HAP-1 (cell line): Measurements from ENCODE around the gene LTBP3.
"Not testable (repeated sequence)": the region's sequence is repeated elsewhere in the genome, so short reads cannot be mapped to it uniquely, and the experiment has no call there.

Experiments
- DNase-seq, 2 experiments: peaks; one replicate each; pipeline ENCODE4 v3.0.0-alpha.2; 2016 to 2020; ENCODE audit warnings: low spot score in 2 of 2
- H3K27me3 ChIP-seq: fragments of 250-450 bp; sonication (Bioruptor Pico); 2 replicates; pipeline ENCODE4 v1.5.1; 2020; ENCODE audit warnings: low read depth, mild to moderate bottlenecking, moderate library complexity
- H3K36me3 ChIP-seq: fragments of 250-450 bp; sonication (Bioruptor Pico); replicated peaks from 2 replicates; pipeline ENCODE4 v1.5.1; 2020; ENCODE audit warnings: mild to moderate bottlenecking
- H3K4me1 ChIP-seq: fragments of 250-450 bp; sonication (Bioruptor Pico); 2 replicates; pipeline ENCODE4 v1.5.1; 2020; ENCODE audit warnings: mild to moderate bottlenecking
- H3K4me3 ChIP-seq: fragments of 250-450 bp; sonication (Bioruptor Pico); 2 replicates; pipeline ENCODE4 v1.5.1; 2020; ENCODE audit warnings: mild to moderate bottlenecking, moderate library complexity
- H3K9me3 ChIP-seq: fragments of 250-450 bp; sonication (Bioruptor Pico); 2 replicates; pipeline ENCODE4 v1.5.1; 2020; ENCODE audit warnings: mild to moderate bottlenecking, moderate library complexity
- in situ Hi-C: fragments of 300-500 bp; cut with MboI; formaldehyde crosslinking; loops from 3 replicates; pipeline ENCODE4 v1.14.3; 2020; ENCODE audit warnings: low sequenced_read_pairs, inconsistent platforms, mixed read lengths

LTBP3 gene

GRCh38 chr11:65524014-65524740 lies 34.0 kb downstream of the LTBP3 start:
- Histone ChIP-seq H3K4me3 (peak overlapping the region; percentile 16; the same call in 1 of the 2 replicates), H3K27me3 (no peaks in the 10 kb centered on the region), H3K36me3 (peaks cover 23% of the 10 kb centered on the region), H3K4me1 (peaks cover 3% of the 10 kb centered on the region; the same call in 1 of the 2 replicates), H3K9me3 (no peaks in the 10 kb centered on the region)
- peak in 1 of 2 experiments; percentile 46 for DNase-seq
- in situ Hi-C loops, result no loop called here

GRCh38 chr11:65523631-65523968 lies 34.6 kb downstream of the LTBP3 start:
- H3K4me1 ChIP-seq, H3K4me3 ChIP-seq, H3K27me3 ChIP-seq, in situ Hi-C loops, H3K9me3 ChIP-seq, DNase-seq: not testable (repeated sequence)
- H3K36me3 ChIP-seq, result peaks cover 23% of the 10 kb centered on the region

GRCh38 chr11:65522718-65523630 lies 35.2 kb downstream of the LTBP3 start:
- H3K36me3 ChIP-seq, result peaks cover 21% of the 10 kb centered on the region
- H3K9me3 ChIP-seq, H3K27me3 ChIP-seq, H3K4me3 ChIP-seq, DNase-seq, H3K4me1 ChIP-seq, in situ Hi-C loops: not testable (repeated sequence)

- H3K4me3 ChIP-seq, H3K27me3 ChIP-seq, H3K9me3 ChIP-seq, DNase-seq, in situ Hi-C loops, H3K4me1 ChIP-seq: not testable (repeated sequence)
- H3K36me3 ChIP-seq, result peaks cover 10% of the 10 kb centered on the region
These were observed 36.2 kb downstream of the LTBP3 start for GRCh38 chr11:65521777-65522521.

GRCh38 chr11:65518941-65519549 lies 39.1 kb downstream of the LTBP3 start:
- H3K9me3 ChIP-seq, H3K36me3 ChIP-seq, H3K4me1 ChIP-seq, DNase-seq, H3K4me3 ChIP-seq, in situ Hi-C loops, H3K27me3 ChIP-seq: not testable (repeated sequence)

GRCh38 chr11:65516135-65516968 lies 41.8 kb downstream of the LTBP3 start:
- H3K27me3 ChIP-seq, result no peaks in the 10 kb centered on the region
- H3K36me3 ChIP-seq, result no peaks in the 10 kb centered on the region
- no peak for DNase-seq
- no peaks in the 10 kb centered on the region for H3K9me3 ChIP-seq
- no peak overlapping the region for H3K4me3 ChIP-seq
- H3K4me1 ChIP-seq, result no peaks in the 10 kb centered on the region
- in situ Hi-C loops, result no loop called here

- H3K36me3 ChIP-seq, H3K4me3 ChIP-seq, H3K27me3 ChIP-seq, DNase-seq, H3K4me1 ChIP-seq, in situ Hi-C loops, H3K9me3 ChIP-seq: not testable (repeated sequence)
These were observed 45.8 kb downstream of the LTBP3 start for GRCh38 chr11:65512311-65512710.

GRCh38 chr11:65506772-65507505 lies 51.2 kb downstream of the LTBP3 start:
- DNase-seq, result peak; percentile 80 to 87
- Histone ChIP-seq H3K27me3 (no peaks in the 10 kb centered on the region), H3K36me3 (peaks cover 45% of the 10 kb centered on the region), H3K9me3 (no peaks in the 10 kb centered on the region), H3K4me1 (peaks cover 16% of the 10 kb centered on the region), H3K4me3 (peak overlapping the region; percentile 60)
- in situ Hi-C loops, result loop anchor here (5.0 kb wide), 2 partner anchors 90 to 140 kb away; no protein-coding TSS in a partner anchor

GRCh38 chr11:65506290-65506771 lies 51.8 kb downstream of the LTBP3 start:
- DNase-seq, result no peak
- Histone ChIP-seq H3K27me3 (no peaks in the 10 kb centered on the region), H3K36me3 (peaks cover 51% of the 10 kb centered on the region), H3K9me3 (no peaks in the 10 kb centered on the region), H3K4me1 (peaks cover 16% of the 10 kb centered on the region), H3K4me3 (peak overlapping the region; percentile 60)
- in situ Hi-C loops, result loop anchor here (5.0 kb wide), 2 partner anchors 89 to 139 kb away; no protein-coding TSS in a partner anchor

- peaks cover 58% of the 10 kb centered on the region for H3K36me3 ChIP-seq
- H3K4me3 ChIP-seq, result peak overlapping the region; percentile 60
- H3K27me3 ChIP-seq, result no peaks in the 10 kb centered on the region
- no peaks in the 10 kb centered on the region for H3K9me3 ChIP-seq
- peaks cover 16% of the 10 kb centered on the region for H3K4me1 ChIP-seq
- in situ Hi-C loops, result loop anchor here (5.0 kb wide), 2 partner anchors 88 to 138 kb away; no protein-coding TSS in a partner anchor
- DNase-seq, result peak in 1 of 2 experiments; percentile 34
These were observed 52.5 kb downstream of the LTBP3 start for GRCh38 chr11:65505466-65506289.

GRCh38 chr11:65504674-65505465 lies 53.3 kb downstream of the LTBP3 start:
- Histone ChIP-seq H3K36me3 (peaks cover 66% of the 10 kb centered on the region), H3K9me3 (no peaks in the 10 kb centered on the region), H3K4me3 (peak overlapping the region; percentile 60), H3K4me1 (peaks cover 16% of the 10 kb centered on the region), H3K27me3 (no peaks in the 10 kb centered on the region)
- in situ Hi-C loops, result loop anchor here (5.0 kb wide), 2 partner anchors 88 to 138 kb away; no protein-coding TSS in a partner anchor
- DNase-seq, result no peak
